GM21529 (cell line): ENCODE results near the gene EPM2AIP1.
"Not testable (repeated sequence)": the region's sequence is repeated elsewhere in the genome, so short reads cannot be mapped to it uniquely, and the experiment has no call there.

Source experiments
- ATAC-seq: cut with Tn5 transposase; IDR thresholded peaks from one replicate; pipeline ENCODE4 v1.9.1; 2021; ENCODE audit not compliant: unreplicated experiment

Gene EPM2AIP1

DNA sequence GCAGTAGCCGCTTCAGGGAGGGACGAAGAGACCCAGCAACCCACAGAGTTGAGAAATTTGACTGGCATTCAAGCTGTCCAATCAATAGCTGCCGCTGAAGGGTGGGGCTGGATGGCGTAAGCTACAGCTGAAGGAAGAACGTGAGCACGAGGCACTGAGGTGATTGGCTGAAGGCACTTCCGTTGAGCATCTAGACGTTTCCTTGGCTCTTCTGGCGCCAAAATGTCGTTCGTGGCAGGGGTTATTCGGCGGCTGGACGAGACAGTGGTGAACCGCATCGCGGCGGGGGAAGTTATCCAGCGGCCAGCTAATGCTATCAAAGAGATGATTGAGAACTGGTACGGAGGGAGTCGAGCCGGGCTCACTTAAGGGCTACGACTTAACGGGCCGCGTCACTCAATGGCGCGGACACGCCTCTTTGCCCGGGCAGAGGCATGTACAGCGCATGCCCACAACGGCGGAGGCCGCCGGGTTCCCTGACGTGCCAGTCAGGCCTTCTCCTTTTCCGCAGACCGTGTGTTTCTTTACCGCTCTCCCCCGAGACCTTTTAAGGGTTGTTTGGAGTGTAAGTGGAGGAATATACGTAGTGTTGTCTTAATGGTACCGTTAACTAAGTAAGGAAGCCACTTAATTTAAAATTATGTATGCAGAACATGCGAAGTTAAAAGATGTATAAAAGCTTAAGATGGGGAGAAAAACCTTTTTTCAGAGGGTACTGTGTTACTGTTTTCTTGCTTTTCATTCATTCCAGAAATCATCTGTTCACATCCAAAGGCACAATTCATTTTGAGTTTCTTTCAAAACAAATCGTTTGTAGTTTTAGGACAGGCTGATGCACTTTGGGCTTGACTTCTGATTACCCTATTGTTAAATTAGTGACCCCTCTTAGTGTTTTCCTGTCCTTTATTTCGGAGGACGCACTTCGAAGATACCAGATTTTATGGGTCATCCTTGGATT, 674 bp upstream of the EPM2AIP1 start, which contains the start of gene MLH1:
TSS of gene MLH1 (plus strand) at position 193 of the 958 bp plus-strand sequence. CDS start at position 223, 30 bp downstream.
- peak; percentile 90 for ATAC-seq

- ATAC-seq, result no peak
Measured at GRCh38 chr3:36991923-36992805, 767 bp downstream of the EPM2AIP1 start.

GRCh38 chr3:36991147-36991546, 1.8 kb downstream of the EPM2AIP1 start:
- ATAC-seq, result no peak

DNA sequence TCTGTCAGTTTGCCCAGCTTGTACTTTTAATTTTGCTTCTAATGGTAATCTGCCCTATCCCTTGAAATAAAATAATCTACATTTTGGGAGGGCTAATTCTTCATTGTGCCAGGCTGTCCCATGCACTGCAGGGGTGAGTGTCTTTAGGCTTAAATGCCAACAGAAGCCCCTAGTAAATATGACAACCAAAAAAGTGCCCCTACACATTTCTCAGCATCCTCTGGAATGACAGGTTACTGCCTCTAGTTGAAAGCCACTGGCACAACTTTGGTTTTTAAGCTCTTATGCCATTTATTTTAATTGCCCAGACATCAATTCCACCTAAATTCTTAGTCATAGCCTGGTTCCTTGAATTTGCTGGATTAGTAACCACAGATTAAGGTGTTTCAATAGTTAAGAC, 3.4 kb downstream of the EPM2AIP1 start:
- ATAC-seq, result no peak

DNA sequence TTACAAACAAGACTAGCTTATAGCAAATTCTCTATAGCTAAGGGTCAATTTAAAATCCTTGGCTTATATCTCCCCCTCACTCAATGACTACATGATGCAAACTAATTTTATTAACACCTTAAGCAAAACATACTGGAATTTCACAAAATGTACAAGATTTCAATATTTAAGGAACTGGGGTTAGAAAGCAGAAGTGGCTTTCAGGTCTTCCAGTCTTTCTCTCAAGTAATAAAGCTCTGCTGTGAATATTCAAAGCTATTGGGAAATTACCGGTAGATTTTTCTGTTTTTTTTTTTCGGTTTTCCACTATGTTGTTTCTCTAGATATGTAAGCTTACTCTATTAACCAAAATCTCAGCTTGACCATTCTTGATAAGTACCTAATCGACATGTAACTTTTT, 3.9 kb downstream of the EPM2AIP1 start:
- no peak for ATAC-seq

DNA sequence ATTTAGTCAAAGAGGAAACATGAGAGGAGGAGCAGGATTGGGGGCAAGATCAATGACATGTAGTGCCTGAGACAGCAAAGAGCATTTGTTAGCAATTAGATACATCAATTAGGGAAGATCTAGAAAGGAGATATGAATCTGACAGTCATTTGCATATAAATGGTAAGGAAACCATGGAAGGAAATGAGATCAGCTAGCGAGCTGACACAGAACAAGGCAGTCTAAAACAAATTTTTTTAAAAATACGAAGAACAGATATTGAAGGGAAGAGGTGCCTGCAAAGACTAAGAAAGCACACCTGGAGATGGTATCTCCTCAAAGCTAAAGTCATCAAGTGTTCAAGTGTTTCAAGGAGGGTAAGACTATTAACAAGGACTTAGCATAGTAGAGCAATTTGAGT, 4.6 kb downstream of the EPM2AIP1 start:
- ATAC-seq, result no peak

DNA sequence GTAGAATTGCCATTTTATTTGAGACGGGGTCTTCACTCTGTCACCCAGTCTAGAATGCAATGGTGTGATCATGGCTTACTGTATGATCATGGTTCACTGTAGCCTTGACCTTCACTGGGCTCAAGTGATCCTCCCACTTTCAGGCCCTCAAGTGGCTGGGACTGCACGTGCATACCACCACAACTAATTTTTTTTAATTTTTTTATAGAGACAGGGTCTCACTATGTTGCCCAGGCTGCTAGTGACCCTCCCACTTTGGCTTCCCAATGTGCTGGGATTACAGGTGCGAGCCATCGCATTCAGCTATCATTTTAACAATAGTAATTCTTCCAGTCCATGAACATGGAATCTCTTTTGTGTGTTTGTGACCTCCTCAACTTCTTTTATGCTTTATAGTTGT, 11.9 kb downstream of the EPM2AIP1 start:
- ATAC-seq, result no peak

DNA sequence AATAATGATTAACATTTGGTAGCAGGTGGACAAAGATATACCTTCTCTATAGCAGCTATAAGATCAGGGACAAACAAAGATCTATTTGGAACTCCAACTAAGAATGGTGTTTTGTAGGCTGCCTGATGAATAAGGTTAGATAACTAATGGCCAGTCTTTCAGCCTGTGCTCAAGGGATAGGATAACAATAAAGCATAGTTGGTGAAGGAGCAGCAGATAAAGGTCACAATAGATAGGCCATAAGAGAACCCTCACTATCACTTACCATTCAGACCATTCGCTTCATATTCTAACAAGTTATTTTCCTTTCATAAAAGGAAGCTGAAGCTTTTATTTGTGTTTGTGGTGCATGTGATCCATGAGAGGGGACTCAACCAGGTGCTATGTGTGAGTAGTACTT, 19.8 kb downstream of the EPM2AIP1 start:
- no peak for ATAC-seq

- ATAC-seq, result no peak
Measured at GRCh38 chr3:36972163-36972562, 20.8 kb downstream of the EPM2AIP1 start.

DNA sequence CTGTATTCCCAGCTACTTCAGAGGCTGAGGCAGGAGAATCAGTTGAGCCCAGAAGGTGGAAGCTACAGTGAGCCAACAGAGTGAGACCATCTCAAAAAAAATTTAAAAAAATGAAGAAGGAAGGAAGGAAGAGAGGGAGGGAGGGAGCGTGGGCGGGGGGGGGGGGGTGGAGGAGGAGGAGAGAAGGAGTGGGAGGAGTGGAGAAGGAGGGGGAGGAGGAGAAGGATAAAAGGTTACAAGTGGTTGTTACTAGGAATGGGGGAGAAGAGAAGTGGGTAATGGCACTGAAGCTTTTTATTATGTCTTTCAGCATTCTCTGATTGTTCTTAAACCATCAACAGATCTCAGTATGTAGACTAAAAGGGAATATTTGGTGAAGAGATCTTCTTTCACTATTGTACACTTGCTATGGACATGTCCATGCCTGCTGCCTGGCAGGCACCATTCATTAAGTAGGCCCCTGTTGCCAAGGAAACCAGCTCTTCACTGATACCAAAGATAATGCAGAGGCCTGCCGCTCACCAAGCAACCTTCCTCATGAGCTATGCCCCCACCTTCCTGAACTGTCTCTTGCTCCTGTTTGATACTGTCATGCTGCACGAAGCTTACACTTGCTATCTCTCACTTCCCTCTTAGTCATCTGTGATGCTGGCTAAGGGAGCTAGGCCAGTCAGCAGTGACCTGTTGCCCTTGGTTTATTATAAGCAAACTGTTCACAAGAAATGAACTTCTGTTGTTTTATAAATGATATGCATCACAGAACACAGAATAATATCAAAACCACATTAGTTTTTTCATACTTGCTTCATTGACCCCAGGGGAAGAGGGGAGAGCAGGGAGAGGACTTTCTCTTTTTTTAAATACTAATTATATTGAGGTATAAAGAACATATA, 23.1 kb downstream of the EPM2AIP1 start:
- ATAC-seq, result peak; percentile 99

GRCh38 chr3:36969085-36969484, 23.8 kb downstream of the EPM2AIP1 start:
- ATAC-seq, result no peak

GRCh38 chr3:36965440-36965839, 27.5 kb downstream of the EPM2AIP1 start:
- ATAC-seq, result no peak

- ATAC-seq, result no peak
Measured at GRCh38 chr3:36964817-36965216, 28.1 kb downstream of the EPM2AIP1 start.

- no peak for ATAC-seq
Measured at GRCh38 chr3:36964331-36964730, 28.6 kb downstream of the EPM2AIP1 start.

- ATAC-seq, result not testable (repeated sequence)
Measured at GRCh38 chr3:36963008-36963407, 29.9 kb downstream of the EPM2AIP1 start.

- ATAC-seq, result no peak
Measured at GRCh38 chr3:36960502-36960901, 32.4 kb downstream of the EPM2AIP1 start.

DNA sequence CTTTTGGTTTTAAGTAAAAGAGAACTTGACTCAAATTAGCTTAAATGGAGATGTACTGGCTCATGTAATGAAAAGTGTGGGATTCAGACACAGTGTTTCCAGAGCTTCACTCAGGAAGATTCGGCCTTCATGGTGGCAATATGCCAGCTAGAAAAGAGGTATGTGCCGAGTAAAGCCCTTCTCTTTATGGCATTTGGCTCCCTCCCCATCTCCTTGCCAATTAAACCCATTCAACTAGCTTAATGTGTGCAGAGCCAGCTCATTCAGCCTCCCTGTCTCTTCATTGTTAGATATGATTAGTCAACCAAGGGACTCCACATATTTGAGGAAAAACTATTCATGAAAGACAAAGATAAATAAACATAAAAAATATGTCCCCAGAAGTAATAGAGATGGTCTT, 33.1 kb downstream of the EPM2AIP1 start:
- ATAC-seq, result no peak

- no peak for ATAC-seq
Measured at GRCh38 chr3:36957862-36958686, 34.9 kb downstream of the EPM2AIP1 start.

DNA sequence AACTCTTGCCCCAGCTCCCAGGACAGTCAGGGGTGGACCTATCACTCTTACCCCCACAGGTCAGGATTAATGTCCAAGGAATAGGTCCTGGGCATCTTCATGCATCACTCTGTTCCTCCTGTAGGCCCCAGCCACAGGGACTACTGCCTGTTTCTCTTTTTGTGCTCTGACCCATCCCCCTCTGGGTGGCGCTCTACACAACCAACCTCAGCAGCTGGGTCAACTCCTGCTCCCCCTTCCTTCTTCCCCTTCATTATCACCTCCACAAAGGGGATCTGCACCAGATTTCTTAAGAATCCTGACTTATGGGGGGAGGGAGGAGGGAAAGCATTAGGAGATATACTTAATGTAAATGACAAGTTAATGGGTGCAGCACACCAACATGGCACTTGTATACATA, 35.9 kb downstream of the EPM2AIP1 start:
- ATAC-seq, result no peak

DNA sequence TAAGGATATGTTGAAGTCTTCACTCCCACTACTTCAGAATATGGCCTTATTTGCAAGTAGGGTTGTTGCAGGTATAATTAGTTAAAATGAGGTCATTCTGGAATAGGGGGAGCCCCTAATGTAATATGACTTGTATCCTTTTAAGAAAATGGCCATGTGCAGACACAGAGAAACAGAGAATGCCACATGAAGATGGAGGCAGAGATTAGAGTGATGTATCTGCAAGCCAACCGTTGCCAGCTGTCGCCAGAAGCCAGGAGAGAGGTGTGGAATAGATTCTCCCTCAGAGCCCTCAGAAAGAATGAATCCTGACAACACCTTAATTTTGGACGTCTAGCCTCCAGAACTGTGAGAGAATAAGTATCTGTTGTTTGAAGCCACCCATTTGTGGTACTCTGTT, 36.8 kb downstream of the EPM2AIP1 start:
- ATAC-seq, result no peak
